RPMI8226 (cell line): ENCODE measurements around the gene WARS2.

Source experiments
- DNase-seq: peaks from one replicate; pipeline ENCODE4 v3.0.0-alpha.2; 2015

WARS2 gene

DNA sequence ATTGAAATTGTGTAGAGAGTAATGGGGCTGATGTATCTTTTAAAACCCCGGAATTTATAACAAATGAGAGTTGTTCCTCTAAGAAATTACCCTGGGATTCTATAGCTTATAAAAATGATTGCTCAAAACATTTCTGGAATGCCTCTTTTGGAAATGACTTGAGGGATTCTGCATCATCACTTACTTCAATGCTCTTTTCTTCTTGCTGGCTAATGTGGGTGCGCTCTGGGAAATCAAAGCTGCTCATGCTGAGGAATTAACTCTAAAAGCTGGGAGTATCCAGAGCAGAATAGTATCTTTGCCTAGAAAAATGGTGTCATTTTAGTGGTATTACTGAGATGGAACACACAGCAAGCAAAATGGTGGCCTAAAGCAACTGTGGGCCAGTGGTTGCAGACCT lies 129.3 kb downstream of the WARS2 start:
- DNase-seq = no peak

DNA sequence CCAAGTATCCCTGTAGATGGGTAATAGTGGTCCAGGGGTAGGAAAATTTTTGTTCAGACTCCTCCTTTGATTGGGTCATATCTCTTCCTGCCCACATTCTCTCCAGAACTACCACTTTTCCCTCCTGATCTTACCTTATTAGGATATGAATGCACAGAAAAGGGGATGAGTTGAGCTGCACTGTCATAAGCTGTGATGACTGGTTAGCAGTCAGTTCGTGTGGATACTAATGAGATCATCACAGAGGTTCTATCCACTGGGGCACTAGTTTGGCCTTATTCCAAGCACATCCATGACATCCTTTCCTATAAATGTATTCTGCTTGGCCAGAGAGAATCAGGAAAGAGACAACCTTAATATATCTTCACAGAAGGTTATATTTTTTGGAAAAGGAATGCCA lies 130.3 kb downstream of the WARS2 start:
- DNase-seq = no peak

DNA sequence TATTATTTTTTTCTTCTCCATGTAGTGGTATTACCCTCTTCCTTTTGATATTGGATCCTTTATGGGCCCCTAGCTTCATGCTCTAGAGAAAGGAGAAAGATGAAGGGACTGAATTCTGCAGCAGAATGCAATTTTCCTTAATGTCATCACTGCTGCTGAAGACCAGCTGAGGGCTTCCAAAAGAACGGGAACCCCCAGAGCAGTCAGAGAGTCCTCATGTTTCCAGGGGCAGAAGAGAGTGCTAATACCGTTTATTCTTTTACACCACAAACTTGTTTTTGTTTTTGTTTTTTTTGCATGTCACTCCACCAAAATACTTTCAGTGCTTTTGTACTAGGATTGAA lies 131.2 kb downstream of the WARS2 start:
- DNase-seq = no peak

DNA sequence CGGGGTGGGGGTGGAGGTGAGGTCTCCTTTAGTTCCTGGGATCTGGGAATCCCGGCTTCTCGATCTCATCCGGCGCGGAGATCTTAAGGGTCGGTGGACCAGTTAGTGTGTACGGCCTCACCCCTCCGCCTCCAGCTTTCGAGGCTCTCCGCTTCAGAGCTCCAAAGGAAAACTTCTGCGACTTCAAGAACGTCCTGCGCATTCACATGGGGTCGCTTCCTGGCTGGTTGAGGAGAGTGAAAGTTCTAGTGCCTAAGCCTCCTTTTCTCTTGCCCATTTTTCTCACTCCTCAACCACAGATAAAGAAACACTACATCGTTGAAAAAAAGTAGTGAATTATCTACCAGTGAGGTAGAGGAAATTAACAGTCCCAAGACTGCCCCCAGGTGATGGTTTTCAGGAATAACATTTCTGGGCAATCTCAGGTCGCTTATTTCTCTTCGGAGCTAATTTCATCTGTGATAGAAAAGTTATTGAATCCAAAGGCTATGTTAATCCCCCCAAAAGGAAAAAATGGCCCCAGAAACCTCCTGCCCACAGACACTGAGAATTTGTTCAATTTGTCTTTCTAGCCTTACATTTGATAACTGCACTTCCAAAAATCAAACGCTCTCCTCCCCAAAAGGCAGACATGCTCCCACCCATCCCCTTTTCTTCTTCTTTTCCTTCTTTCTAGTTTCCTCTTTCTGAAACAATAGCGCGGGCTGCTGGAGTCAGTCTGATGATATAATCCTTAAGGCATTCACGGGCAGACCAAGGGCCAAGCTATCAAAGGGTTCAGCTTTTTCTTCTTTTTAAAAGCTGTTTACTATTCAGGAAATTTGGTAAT lies 131.8 kb downstream of the WARS2 start:
- peak; percentile 19 for DNase-seq

DNA sequence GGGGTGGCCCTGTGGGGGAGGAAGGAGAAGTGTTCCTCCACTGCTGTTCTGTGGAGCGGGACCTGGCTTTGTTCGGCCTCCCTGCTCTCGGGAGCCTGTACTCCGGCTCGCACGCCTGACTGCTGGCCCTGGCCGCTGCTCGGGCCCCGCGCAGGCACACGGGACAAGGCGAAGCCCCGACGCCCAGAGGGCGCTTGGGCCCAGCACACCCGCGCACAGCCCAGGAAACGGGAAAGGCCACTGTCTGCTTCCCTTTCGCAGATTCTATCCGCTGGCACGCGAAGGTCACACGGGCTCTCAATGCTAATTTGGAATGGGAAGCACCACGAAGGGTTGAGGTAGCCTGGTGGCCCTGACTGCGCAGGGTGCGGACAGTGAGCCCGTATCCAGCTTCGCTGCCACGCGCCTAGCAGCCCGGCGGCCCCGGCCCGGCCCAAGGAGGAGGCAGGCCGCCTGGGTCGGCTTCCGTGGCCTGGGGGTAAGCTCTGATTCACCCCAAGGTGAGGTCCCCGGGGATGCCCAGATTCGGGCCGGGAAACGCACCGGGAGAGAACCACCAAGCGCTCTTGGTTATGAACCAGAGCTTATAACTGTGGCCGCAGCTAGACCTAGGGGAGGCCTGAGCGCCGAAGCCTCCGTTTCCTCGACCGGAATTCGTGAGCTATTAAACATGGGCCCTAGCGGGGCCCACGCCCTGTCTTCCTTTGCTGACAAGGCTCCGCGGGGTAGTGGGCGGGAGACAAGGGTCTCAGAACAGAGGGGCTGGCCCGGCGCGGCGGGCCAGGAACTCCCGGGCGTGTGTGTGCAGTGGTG lies 132.6 kb downstream of the WARS2 start:
- no peak for DNase-seq

DNA sequence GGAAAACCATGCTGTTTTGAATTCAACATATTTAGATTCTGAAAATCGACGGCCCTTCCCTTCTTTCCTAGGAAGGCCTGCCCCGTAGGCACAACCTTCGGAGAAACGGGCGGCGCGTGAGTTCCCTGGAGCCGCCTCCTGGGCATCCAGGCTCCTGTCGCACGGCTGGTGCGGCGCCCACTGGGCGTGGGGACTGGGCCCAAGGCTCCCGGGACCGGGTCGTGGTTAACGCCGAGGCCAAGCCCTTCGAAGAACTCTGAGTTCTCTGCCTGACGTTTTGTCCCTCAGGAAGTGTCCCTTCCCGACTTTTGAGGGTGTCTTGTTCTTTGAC lies 133.1 kb downstream of the WARS2 start:
- no peak for DNase-seq

DNA sequence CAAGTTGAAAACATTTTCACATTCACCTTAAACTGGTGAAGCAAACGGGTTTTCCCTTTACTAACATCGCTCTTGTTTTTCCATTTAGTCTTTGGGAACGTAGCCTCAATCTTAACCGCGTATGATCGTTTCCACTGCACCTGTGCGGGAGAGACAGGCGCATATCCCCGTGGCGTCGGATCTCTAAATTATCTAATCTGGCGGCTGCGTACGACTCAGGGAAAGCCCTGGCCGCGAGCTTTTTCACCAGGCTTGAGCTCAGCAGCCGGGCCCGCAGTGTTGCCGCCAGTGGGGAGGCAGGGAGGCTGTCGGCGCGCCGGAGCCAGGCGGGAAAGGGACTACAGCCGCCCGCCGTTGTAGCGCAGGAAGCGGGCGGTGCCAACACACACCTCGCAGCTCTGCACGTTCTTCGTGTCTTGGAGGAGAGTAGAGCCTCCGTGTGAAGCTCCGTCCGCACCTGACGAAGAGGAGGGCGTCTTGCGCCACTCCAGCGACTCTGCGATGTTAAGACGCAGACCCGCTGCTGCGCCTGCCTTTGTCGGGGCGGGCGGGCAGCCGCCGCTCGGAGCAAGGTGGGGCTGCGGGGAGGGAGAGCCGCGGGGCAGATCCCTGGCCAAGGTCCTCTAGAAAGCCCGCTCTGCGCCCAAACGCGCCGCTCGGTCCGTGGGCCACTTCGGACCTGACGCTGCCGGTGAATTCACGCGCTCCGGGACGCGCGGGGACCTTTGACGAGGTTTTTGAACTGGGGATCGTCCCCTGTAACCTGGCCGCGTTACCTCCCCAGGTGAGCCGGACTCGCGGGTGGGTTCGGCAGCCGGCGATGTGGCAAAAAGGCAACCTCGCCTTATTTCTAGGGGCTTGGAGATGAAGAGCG lies 133.8 kb downstream of the WARS2 start:
- DNase-seq = no peak

DNA sequence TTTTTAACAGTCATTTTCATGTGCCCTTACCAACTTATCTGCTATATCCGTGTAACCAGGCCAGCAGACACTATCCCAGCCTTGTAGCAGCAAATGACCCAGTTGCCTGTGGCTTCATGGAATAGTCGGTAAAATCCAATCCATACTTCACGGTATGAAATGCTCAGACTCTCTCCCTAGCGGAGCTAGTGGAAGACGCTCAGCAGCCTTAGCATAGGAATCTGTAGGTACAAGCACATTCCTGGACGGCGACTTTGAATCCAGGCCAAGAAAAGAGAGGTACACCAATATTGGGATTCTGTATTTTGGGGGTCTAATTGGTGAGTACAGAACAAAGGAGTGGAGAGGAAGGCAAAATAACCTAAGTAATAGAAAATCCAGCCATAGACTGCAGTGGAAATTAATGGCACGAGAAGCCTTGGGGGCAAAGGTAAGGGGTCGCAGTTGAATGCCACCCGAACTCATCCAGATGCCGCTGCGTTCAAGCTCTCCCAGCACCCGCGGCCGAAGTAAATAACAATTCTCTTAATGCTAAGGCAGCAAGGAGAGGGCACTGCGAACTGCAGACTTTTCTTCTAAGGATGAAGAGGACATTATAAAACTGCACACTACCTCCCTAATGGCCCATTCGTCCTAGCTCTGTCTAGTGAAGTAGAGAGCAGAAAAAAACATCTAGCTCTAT lies 134.6 kb downstream of the WARS2 start:
- no peak for DNase-seq

DNA sequence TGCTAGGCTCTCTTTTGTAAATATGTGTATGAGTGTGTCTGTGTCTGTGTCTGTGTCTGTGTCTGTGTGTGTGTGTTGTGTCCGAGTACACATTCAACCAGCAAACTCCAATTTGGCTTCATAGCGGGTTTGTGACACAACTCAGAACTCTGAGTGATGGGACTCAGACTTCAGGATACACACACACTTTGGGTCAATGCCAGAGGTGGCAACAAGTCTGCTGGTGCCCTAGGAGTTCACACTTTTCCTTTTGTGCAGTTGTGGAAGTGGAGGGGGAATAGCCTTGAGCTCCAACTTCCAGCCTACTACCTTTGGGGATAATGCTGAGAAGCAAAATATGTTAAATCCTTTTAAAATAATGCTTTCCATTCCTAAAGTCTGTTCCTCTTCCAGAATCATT lies 135.7 kb downstream of the WARS2 start:
- DNase-seq = no peak

DNA sequence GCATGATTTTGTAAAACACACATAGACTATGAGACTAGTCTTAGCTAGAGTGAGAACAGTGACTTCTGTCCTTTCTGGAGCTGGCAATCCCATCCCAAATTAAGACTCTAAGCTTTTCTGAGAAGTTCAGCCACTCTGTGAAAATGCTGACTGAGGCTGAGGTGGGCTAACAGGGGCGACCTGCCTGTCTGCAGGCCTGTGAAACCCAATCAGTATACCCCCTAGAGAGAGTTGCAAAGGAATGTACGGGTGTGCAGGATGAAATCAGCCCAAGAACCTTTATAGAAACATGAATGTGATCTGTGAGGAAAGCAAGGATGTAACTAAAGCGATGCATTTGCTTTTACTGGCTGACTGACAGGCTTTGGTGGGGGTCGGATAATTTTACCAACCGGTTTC lies 136.3 kb downstream of the WARS2 start:
- no peak for DNase-seq

DNA sequence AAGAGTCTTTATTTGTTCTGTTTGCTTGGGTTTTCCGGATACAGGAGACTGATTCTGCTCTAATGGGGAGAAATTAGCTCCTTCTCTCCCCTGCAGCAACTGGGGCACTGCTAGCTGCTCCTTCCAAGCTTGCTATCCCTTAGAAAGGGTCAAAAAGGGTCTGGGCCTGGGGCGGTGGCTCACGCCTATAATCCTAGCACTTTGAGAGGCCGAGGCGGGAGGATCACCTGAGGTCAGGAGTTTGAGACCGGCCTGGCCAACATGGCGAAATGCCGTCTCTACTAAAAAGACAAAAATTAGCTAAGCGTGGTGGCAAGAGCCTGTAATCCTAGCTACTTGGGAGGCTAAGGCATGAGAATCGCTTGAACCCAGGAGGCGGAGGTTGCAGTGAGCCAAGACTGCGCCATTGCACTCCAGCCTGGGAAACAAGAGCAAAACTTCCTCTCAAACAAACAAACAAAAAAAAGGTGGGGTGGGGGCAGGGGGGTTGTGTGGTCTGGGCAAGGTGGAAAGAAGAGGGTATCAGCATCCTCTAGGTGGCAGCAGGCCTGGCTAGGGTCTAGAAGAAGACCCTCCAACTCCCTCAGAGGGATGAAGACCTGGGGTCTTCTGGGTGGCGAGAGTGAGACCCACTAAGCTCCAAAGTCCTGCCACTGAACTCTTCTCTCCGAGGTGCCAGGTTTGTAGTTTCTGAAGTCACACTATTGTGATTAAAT lies 136.9 kb downstream of the WARS2 start:
- DNase-seq = no peak

DNA sequence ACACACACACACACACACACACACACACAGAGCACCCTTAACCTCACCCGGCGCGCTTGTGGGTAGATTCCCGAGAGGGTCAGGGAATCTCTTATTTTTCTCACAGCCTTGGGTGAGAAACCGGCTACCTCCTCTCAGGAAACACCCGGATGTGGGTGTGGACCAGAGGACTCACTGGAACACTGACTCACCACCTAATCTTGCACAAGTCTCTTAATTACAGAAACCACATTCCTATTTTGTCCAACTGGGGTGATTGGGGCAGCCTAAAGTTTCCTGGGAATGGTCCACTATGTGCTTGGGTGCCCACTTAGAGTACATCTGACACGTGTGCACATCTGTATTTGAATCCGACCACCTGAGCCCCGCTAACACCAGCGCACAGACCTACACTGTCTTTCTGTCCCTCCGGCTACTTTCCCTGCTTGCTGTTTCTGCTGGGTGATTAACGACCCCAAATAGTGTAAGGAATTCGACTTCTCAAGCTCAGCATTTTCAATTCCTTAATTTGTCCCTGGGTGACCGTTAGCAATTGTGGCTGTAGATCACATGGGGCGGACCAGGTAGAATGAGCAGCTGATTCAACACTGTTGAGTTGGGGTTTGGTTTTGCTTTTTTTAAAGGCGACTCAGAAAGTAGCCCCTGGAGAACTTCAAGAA lies 138.3 kb downstream of the WARS2 start:
- peak; percentile 44 for DNase-seq

DNA sequence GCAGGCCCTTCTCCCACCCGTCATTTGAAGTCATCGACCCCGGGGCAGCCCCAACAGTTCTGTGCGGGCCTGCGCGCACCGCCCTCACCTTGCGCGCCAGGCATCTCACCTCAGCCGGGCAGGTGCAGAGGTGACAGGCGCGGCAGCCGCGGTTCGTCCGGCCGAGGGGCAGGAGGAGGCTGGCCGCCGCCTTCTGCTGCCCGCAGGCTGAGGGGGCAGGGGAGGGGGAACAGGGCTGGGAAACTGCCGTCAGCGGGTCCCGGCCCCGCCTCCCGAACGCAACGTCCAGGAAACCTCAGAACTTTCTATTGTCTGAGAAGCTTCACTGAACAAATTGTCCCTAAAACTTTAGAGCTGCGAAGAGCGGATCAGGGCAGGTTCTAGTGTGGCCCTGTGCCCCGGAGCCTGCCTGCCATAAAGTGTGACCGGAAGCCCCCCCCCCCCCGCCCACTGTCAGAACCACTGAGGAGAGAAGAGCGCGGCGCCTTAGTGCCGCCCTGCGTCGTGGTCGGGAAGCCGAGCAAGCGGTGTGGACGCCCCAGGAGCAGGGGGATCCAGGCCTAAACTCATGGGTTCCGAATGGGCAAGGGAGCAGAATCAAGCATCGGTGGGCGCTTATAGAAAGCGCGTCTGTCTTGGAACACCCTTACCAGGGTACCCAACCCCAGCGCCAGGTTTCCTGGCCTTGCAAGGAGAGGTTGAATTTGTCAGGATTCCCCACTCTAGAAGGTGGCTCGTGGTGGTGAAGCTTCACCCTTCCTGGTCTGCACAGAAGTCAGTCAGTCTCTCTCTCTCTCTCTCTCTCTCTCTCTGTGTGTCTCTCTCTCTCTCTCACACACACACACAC lies 139.0 kb downstream of the WARS2 start:
- no peak for DNase-seq

DNA sequence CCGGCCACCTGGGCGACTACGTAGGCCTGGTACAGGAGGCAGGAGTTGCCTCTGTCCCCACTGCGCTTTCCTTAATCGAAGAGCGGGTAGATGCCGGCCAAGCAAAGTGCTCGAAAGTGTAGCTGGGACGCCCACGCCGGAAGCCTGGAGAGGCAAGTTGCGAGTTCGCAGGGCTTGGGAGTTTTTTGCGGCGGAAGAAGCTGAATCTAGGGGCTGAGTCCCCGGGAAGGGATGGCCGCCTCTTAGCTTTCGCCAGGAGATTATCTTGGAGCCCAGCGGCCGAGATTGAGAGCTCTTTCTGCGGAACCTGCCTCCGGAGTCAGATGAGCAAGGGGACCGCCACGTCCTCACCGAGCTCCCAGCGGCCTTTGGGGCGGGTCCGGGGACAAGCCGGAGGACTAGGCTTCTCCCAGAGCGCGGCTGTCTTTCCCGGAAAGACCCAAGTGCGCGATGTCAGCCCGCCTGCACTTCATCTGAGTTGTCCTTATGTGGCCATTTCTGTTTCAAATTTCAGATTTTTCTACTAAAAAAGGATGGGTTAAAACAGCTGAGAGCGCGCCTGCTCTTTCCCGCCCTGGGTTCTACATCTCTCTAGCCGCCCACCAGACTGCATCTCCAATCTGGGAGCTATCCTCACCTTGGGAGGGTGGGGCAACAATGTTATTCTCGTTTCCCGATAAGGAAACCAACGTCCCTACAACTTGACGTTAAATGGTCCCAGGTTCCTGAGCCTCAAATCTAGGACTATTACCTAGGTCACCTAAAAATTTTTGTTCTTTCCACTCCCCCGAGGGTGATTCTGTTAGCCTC lies 139.9 kb downstream of the WARS2 start:
- DNase-seq = no peak

DNA sequence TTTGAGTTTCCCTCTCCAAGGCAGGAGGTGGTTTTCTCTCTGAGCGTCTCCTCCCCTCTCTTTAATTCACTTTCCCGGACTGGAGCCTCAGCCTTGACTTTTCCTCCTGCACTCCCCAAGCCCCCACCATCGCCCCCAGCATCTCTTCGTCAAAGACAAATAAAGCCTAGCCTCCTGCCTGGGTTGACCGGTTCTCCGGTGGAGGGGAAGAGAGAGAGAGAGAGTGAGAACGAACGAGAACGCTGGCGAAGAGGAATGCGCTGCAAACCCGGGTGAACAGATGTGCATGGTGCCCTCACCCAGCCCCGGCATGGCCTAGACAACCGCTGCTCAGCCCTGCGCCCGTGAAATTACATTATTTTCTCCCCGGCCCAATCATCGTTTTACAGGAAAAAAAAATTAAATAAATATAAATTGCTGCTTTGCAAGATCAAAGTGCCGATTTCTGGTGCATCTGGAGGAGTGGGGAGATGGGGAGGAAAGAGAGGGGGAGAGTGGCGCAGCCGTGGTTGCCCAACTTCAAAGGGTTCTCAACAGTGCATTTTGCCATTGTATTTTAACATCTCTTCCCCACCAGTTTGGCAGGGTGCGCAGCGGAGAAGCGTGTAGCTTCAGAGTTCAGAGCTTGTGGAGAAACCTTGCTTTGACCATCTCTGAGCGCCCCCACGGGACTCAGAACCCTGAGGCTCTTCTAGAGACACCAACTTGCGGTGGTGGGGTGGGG lies 140.9 kb downstream of the WARS2 start:
- DNase-seq = no peak

DNA sequence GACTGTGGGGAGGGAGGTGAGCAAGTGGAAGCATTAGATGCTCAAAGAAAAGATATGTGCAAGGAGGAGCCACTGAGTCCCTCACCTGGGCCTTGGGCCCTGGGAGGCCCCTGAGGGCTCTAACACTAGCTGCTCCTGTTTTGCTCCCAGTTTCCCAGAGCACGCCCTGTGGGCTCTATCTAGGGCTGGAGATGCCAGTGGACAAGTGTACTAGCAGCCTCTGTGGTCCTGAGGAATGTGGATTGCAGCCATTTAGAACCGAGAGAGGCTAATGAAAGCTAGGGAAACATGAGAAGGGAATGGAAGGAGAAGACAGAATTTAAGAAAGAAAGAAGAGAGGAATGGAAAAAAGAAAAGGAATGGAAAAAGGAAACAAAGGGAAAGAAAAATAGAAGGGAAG lies 142.3 kb downstream of the WARS2 start:
- DNase-seq = no peak

DNA sequence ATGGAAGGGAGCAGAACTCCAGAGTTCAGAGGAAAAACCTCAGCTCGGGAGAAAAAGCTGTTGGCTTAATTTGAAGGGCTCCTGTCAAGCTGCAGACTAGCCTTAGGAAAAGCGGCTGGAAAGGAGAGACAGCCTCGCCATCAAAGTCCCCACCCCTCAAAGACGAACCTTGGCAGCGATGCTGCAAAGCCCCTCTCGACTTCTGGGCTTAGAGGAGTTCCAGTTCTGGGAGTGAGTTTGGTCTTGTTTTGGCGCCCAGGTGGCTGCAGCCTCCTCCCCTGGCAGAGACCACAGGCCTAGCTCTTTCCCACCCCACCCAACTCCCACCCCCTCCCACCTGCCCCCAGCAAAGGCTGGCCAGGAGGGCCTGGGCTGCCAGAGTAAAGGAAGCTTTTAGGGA lies 143.2 kb downstream of the WARS2 start:
- no peak for DNase-seq

DNA sequence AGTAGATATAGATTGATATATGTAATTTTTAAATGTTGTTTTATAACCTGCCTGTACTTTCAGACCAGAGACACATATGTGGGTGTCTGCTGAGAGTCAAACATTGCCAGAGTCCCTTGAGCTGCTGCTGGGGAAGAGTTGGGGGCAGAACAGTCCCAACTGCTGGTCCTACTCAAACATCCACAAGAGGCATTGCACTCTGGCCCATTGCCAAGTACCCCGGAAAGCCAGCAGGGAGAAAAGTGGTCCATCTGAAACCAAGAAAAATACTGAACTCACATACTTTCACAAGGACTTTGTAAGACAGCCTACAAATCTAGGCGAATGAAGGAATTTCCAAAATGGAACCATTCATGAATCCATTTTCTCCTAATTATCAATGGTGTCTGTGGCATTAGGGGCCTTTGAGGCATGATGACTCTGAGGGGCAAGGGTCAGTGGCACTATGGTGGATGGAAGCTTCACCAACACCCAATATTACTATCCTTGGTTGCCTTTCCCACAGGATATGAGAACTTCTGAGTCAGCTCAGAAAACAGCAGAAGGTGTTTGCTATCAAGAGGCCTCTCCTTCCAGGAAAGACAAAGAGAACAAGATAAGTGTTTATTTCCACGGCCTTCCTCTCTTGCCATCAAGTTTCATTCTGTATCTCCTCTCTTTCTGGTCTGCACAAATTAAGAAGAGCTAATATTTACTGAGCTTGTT lies 145.0 kb downstream of the WARS2 start:
- DNase-seq = no peak

DNA sequence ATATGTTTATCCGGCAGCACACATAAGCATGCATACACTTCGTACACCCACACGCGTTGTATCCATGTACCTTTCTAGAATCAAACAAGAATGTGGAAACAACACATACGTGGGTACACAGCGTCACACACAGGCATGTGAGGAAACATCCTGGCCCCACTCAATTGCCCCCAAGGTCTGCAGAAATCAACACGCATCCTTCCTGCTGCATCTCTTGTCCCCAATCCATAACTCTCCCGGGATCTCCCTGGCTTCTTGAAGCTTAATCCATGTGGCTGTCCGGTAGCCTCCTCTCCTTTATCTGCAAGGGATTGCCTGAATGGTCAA lies 146.8 kb downstream of the WARS2 start:
- DNase-seq = no peak
